Activated T-cell treated with anti-CD3 and anti-CD28 coated beads for 1 hour (primary cell): ENCODE measurements around the gene LRRC8A.
"Not testable (repeated sequence)": the region's sequence is repeated elsewhere in the genome, so short reads cannot be mapped to it uniquely, and the experiment has no call there.

Source experiments
- DNase-seq: peaks from one replicate; pipeline ENCODE4 v3.0.0-alpha.2; 2020; ENCODE audit warnings: low read depth

Gene LRRC8A

DNA sequence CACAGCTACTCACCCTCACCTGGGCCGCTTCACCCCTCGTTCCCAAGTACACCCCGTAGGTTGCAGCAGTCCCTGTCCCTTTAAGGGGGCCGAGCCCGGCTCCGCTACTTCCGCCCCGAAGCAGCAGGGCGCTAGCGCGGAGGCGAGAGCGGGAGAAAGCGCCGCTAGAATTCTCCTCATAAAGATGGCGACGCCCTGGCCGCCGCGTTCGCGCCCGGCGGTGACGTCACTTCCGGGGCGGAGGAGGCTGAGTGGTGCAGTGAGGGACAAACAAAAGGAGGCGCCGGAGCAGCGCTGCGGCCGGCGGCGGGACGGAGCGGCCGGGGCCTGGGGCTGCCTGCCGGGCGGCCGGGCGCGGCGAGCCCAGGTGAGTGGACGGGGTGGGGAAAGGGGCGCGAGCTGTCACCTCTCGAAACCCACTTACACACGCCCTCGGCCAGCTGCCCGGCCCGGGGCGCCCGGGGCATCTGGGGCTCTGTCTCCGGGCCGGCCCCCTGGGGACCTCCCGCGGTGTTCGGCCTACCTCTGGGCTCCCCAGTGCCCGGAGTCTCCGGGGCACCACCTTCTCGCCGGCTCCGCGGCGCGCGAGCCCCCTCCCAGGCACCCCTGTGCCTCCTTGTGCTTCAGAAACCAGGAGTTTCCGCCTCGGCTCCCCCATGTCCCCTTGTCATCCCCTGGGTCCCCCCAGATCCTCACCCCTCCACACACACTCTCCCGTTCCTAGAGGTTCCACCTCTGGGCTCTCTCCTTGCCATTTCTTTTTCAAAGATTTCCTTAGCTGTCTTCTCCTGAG lies at the start of gene LRRC8A, which contains the start of gene KYAT1:
LRRC8A (plus strand) TSS at position 250 of the 793 bp plus-strand sequence. CDS start 25,032 bp downstream, outside the sequence.
KYAT1 (minus strand) TSS at position 67 of the 793 bp plus-strand sequence. CDS start 36,545 bp downstream, outside the sequence.
- DNase-seq: peak; percentile 98

DNA sequence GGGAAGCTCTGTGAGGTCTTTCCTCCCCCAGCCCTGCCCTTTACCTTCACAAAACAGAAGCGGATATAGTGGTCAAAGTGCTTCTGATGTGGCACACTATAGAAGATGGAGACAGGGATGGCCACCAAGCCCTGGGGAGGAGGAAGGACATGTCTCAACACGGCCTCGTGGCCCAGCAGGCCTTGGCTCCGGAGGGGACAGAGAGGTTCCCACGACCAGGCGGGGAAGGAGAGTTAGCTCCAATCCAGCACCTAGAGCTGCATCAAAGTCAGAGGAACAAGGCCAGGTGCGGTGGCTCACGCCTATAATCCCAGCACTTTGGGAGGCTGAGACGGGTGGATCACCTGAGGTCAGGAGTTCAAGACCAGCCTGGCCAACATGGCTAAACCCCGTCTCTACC lies 48.2 kb upstream of the LRRC8A start:
- no peak for DNase-seq

DNA sequence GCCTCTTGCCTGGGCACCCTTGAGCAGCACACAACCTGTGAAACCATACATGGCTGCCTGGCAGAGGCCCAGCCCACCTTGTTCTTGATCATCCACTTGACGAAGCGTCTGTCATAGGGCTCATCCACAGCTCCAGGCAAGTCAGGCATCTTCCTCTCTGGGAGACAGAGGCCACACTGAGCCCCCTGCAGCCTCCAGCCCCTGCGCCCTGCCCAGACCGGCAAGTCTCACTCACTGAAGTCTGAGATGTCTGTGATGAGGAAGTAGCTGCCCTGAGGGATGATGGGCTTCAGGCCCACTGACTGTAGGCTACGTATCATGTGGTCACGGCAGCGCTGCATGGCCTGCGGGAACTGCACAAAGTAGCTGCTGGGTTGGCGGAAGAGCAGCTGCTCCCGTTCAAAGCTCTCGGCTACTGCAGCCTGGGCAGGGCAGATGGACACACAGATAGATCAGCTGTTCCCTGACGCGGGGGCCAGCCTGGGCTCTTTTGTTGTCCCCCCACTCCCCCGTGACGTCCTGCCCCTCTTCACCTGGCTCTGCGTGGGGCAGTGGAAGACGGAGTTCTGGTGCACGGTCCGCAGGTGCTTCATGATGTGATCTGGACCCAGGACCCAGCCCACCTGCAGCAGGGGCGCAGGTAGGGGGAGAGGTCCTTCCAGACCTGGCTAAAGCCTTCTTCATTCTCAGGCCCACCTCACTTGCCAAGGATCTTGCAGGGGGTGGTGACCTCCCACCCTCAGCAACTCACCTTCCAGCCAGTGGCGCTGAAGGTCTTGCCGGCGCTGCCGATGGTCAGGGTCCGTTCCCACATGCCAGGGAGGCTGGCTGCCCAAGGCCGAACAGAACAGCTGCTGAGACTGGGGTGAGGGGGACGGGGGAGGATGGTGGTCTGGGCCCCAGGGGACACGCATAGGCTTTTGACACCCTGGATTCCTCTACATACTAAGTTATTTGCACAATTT lies 46.4 kb upstream of the LRRC8A start:
- DNase-seq: no peak

DNA sequence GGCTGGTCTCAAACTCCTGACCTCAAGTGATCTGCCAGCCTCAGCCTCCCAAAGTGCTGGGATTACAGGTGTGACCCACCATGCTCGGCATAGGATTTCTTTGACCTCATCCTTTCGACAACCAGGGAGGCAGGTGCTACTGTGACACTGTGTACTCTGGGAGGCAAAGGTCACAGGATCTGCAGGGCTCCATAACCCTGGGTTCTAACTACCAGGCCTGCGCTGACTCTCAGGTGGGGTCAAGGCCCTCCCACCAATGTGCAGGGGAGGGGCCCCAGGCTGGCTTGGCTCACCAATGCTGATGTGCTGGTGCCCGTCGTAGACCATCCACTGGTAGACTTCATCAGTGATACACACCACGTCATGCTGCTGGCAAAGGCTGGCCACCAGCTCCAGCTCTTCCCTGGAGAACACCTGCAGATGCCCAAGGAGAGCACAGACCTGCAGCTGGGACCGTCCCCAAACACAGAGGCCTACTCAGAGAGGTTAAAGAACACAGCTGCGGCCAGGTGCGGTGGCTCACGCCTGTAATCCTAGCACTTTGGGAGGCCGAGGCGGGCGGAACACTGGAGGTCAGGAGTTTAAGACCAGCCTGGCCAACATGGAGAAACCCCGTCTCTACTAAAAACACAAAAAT lies 45.3 kb upstream of the LRRC8A start:
- DNase-seq: no peak

DNA sequence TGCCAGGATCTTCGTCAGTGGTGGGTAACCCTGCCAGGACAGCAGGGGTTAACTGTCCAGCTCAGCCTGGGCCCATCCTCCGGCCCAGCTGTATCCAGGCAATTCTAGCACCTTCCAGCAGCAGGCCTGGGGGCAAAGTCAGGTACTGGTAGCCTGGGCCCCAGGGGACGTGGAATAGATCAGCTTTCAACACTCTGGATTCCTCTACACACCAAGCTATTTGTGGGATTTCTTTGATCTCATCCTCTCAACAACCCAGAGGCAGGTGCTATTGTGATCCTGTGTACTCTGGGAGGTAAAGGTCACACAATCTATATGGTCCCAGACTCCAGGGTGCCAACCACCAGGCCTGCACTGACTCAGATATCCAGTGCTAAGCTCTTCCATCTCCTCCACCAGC lies 43.6 kb upstream of the LRRC8A start:
- no peak for DNase-seq

DNA sequence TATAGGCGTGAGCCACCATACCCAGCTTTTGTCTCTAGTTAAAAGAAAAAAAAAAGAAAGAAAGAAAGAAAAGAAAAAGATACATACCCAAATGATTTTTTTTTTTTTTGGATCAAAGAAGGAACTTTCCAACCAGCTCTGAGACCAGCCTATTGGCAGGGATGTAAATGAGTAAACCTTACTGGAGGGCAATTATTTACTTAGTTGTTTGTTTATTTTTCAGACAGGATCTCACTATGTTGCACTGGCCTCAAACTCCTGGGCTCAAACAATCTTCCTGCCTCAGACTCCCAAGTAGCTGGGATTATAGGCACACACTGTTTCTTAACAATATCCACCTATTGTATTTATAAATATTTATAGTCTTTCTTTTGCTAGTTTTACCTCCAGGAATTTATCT lies 41.4 kb upstream of the LRRC8A start:
- no peak for DNase-seq

DNA sequence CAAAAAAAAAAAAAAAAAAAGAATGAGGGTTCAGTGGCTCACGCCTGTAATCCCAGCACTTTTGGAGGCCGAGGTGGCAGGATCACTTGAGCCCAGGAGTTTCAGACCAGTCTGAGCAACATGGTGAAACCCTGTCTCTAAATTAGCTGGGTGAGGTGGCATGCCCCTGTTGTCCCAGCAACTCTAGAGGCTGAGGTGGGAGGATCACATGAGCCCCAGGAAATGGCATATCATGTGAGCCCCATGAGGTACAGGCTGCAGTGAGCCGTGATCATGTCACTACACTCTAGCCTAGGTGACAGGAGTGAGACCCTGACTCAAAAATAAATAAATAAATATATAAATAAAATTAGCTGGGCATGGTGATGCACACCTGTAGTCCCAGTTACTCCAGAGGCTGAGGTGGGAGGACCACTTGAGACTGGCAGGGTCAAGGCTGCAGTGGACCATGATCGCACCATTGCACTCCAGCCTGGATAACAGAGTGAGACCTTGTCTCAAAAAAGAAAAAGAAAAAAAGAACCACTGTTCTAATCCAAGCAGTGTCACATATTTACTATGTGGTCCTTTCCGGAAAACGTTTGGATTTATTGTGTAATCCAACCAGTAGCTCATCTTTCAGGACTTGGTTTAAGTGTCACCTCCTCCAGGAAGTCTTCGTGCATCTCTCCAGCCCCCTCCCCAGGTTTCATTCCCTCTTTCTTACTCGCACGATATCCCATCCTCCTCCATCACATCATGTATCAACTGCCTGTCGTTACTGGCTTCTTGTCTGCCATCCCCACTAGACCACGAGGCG lies 40.0 kb upstream of the LRRC8A start:
- DNase-seq: no peak

DNA sequence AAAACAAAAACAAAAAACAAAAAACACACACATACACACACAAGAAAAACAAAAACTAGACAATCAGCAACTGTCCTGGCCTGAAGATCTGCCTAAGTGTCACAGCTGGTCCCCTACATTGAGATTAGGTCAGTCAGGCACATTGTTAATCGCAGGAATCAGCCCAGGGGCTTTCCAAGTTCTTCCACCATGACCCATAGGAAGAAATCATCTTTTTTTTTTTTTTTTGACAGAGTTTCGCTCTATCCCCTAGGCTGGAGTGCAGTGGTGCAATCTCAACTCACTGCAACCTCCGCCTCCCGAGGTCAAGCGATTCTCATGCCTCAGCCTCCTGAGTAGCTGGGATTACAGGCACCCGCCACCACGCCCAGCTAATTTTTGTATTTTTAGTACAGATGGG lies 38.8 kb upstream of the LRRC8A start:
- DNase-seq: not testable (repeated sequence)

DNA sequence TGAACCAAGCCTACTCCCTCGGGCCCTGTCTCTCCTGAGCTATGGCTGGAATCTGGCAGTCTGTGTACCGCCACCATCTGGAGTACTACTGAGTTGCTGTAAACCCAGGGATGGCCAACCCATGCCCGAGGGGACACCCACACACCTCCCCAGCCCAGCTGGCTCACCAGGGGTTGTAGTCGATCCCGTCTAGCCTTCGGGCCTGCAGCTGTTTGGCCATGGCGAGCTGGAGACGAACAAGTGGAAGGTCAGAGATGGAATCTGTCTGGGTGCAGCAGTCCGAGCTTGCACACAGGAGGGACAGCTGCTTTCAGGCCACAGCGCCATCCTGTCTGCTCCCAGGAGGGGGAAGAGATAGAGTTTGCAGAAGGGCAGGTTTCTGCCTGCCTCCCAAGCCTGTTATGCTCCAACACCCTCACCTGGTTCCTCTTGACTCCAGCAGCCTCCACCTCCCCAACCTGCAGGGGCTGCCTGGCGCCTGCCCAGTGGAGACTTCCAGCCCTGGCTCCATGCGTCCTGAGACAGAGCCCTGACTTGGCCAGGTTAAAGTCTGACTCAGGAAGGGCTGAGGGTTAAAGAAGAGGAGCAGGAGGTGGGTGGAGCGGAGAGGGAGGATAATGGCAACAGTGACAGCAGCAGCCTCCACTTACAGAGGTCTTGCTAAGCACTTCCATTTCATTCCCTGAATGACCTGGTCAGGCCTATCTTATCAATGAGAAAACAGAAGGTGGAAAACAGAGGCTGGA lies 36.6 kb upstream of the LRRC8A start:
- no peak for DNase-seq

DNA sequence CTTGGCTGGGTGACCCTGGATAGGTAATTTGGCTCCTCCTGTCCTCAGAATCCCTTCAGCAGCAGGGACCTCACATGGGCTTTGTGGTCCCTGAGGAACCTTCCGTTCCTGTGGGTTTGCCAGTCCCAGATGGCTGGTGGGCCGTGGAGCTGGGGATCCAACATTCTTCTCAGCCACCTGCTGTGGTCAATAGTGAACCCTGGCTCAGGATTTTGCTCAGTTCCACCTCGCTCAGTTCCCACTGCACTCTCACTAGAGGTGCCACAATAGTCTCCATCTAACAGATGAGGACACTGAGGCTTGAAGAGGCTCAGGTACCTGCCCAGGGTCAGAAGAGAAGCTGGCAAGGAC lies 35.3 kb upstream of the LRRC8A start:
- no peak for DNase-seq

DNA sequence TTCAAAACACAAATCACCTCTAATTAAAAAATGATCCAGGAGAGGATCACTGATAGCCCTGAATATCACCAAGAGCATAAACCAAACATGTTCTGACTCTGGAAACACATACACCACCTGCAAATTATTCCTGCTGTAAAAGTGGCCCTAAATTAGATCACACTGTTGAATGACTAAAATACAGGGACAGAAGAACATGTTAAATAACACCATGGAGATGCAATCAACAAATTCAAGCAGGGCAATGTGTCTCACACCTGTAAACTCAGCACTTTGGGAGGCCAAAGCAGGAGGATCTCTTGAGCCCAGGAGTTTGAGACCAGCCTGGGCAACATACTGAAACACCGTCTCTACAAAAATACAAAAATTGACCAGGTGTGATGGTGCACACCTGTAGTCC lies 34.1 kb upstream of the LRRC8A start:
- no peak for DNase-seq

DNA sequence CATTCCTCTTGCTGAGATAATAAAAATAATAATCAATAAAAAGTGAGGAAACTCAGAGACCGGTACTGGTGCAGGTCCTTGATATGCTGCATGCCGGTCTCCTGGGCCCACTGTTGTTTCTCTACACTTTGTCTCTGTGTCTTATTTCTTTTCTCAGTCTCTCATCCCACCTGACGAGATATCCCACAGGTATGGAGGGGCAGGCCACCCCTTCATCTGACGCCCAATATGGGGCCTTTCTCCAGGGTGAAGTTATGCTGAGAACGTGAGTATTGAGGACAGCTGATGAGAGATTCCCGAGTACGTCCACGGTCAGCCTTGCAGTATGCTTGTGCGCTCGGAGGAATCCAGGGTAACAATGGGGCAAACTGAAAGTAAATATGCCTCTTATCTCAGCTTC lies 30.9 kb upstream of the LRRC8A start:
- not testable (repeated sequence) for DNase-seq

DNA sequence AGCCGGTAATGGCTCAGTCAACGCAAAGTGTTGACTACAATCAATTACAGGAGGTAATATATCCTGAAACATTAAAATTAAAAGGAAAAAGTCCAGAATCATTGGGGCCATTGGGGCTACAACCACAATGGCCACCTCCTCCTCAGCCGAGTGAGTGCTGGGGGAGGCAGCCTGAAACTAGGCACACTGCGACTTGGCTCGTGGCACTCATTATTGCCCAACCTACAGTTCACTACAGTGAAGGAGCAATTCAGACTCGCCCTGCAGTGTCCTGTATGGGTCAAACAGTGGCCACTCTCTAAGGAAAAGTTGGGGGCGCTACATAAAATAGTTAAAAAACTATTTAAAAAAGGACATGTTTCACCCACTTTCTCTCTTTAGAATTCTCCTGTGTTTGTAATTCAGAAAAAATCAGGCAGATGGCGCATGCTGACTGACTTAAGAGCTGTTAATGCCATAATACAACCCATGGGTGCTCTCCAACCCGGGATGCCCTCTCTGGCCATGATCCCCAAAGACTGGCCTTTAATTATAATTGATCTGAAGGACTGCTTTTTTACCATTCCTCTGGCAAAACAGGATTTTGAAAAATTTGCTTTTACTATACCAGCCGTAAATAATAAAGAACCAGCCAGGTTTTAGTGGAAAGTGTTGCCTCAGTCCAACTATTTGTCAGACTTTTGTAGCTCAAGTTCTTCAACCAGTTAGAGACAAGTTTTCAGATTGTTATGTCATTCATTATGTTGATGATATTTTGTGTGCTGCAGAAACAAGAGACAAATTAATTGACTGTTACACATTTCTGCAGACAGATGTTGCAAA lies 29.9 kb upstream of the LRRC8A start:
- DNase-seq: not testable (repeated sequence)

DNA sequence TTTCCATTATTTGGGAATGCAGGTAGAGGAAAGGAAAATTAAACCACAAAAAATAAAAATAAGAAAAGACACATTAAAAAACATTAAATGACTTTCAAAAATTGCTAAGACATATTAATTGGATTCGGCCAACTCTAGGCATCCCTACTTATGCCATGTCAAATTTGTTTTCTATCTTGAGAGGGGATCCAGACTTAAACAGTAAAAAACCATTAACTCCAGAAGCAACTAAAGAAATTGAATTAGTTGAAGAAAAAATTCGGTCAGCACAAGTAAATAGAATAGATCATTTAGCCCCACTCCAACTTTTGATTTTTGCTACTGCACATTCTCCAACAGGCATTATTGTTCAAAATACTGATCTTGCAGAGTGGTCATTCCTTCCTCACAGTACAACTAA lies 29.3 kb upstream of the LRRC8A start:
- DNase-seq: not testable (repeated sequence)

DNA sequence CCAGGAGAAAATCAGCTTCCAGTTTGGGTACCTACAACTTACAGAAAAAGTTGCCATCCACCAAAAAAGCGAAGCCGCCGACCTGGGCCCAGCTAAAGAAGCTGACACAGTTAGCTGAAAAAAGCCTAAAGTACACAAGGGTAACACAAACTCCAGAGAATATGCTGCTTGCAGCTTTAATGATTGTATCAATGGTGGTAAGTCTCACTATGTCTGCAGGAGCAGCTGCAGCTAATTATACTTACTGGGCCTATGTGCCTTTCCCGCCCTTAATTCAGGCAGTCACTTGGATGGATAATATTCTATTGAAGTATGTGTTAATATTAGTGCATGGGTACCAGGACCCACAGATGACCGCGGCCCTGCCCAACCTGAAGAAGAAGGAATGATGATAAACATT lies 27.5 kb upstream of the LRRC8A start:
- not testable (repeated sequence) for DNase-seq

DNA sequence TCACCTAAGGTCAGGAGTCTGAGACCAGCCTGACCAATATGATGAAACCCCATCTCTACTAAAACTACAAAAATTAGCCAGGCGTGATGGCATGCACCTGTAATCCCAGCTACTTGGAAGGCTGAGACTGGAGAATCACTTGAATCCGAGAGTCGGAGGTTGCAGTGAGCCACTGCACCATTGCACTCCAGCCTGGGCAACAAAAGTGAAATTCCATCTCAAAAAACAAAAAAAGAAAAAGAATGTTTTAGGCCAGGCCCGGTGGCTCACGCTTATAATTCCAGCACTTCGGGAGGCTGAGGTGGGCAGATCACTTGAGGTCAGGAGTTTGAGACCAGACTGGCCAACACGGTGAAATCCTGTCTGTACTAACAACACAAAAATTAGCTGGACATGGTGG lies 23.5 kb upstream of the LRRC8A start:
- DNase-seq: not testable (repeated sequence)

DNA sequence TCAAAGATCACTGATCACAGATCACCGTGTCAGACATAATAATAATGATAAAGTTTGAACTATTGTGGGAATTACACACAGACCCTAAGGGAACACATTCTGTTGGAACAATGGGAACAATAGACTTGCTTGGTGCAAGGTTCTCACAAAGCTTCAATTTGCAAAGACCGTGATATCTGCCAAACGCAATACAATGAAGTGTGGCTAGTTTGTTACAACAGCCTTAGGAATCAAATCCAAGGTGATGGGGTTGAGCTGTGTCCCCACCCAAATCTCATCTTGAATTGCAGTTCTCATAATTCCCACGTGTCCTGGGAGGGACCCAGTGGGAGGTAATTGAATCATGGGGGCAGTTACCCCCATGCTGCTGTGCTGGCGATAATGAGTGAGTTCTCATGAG lies 21.0 kb upstream of the LRRC8A start:
- no peak for DNase-seq

DNA sequence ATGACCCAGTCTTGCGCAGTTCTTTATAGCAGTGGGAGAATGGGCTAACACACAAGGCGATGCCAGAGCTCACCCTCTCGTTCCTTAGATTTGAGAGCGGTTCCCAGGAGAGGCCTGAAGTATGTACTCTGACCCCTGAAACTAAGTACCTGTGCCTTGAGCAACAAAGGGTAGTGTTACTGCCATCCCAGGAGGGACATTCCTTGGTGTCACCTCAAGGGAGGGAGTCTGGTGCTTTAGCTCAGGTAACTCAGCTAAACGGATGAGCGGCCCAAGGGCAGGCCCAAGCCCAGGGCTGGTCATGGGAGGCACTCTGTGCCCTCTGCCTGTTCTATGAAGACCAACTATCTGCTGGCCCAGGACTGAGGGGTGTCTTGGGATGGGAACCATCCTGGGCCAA lies 20.4 kb upstream of the LRRC8A start:
- DNase-seq: no peak

DNA sequence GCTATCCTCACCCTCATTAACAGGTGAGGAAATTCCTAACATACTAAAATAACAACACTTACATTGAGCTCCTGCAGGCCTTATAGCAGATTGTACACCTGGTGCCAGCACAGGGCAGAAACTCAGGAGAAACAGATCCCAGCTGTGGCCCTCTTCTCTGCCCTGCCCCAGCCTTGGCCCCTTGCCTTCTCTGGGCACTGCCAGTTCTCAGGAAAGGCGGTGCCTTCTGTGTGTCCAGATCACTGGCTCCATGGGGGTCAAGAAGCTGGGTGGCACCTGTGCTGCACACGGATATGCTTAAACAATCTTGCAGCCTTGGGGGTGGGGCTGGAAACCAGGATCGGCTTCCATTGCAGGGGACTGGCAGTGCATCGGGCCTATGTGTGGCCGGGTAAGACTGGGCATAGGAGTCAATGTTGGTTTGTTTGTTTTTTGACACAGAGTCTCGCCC lies 19.5 kb upstream of the LRRC8A start:
- DNase-seq: no peak

DNA sequence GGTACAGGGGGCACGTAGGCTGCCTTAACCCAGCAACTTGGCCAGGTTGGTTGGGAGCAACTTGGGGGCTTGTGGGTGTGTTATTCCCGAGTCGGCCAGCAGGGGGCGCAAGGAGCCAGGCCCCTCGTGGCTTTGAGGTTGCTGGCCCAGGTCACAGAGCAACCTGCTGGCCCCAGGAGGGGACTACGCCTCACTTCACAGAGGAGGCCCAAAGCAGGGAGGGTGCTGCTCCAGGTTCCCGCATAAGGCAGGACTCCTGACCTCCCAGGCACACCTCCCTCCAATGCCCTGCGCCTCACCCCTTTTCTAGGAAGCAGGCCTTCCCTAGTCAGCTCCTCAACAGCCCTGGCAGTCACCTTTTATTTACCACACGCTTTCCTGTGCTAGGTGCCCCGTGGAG lies 18.3 kb upstream of the LRRC8A start:
- peak; percentile 87 for DNase-seq
